NOMO-1 (cell line): ENCODE measurements around the gene RAPGEF5.

Source experiments
- DNase-seq, 2 experiments: peaks; one replicate each; lab custom pipeline; 2025; ENCODE audit not compliant: unreplicated experiment in 2 of 2; lab: John Stamatoyannopoulos, UW

The RAPGEF5 gene

DNA sequence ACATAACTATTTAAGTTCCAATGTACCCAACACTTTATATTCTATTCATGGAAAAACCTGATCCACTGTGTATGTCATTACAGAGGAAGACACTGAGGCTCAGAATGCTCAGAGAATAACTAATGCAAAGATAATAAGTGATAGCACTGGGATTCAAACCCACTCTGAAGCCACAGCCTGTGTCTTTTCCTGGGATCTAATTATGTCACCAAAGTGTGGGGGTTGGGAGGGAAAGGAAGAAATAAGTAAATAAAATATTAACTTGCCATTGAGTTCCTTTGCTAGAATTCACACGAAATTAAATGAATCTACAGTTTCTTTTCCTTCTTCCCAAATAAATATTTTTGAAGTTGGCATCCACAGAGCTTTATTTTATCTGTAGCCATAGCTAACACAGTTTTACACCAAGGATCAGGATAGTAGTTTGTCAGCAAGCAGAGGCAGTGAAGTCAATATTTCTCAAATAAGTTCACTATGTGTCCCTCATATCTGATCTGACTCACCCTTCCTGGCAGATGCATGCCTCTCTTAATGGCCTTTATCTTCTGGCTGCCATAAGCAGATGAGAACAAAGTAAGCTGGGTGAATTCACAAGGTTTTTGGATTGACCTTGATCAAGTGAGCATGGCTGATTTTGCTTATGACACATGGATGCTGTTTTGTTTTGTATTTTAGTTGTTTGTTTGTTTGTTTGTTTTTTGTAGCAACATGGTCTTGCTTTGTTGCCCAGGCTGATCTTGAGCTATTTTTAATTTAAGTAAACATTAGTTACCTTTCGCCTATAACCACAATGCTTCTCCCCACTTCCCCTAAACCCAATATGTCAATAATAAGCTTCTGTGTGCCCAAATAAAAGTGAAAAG, 6.3 kb downstream of the RAPGEF5 start:
- DNase-seq = no peak

DNA sequence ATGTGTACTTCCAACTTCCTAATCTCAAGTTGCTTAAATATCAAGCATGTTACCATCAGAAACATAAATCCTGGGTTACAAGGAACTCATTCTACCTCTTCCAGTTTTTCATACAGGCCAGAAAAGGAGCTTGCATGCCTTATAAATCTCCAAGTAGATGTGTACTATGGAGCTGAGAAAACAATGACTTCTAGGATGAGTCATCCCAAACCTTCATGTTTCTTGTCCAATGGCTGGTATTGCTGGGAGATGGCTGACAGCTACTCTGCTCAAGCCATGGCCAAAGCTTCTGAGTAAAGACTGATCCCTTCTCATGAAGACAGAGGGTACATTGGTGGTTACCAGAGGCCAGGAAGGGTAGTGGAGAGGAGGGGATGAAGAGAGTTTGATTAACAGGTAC, 8.6 kb downstream of the RAPGEF5 start:
- DNase-seq = no peak

DNA sequence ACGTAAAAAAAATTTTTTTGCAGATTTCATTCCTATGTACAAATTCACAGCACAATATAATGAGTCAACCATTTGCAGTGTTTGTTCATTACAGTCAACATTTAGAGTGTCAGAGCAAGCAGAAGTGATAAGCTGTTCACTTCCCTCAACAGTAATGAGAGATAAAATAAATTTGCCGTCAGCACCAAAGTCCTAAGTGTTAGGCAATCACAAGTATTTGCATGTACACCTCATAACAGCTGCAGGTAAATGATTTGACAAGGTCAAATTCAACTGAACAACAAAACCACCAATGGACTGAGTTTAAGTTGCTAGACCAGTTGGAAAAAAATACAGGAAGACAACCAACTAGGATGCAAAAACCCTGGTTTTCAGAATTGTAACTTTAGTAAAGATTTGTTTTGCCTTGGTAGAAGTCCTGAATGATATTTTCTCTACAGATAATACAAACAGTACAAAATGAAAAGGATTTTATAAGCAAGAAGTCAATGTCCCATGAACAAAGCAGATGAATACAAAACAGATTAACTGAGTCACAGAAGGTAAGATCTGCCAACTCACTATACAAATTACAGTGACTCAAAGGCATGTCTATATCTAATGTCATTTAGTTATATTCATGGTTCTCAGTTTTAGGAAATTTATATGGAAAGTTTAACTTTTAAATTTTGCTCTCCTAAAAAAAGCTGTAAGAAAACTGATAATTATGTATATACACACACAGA, 10.4 kb downstream of the RAPGEF5 start:
- no peak for DNase-seq

DNA sequence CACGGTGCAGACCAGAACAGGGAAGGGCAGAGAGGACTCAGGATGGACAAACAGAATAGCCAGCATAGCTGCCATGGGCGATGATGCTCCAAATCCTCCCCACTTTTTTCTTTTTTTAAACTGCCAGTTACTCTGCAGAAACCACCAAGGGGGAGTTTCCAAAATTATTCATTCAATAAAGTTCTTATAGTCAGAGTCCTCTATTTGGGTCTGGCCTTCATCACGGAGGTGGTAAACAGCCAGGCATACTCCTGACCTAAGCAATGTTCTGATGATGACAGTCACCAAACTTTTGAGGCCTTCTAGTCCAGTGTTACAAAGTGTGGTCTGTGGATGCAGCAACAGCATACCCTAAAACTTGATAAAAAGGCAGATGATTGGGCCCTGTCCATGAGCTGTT, 12.3 kb downstream of the RAPGEF5 start:
- DNase-seq = no peak

DNA sequence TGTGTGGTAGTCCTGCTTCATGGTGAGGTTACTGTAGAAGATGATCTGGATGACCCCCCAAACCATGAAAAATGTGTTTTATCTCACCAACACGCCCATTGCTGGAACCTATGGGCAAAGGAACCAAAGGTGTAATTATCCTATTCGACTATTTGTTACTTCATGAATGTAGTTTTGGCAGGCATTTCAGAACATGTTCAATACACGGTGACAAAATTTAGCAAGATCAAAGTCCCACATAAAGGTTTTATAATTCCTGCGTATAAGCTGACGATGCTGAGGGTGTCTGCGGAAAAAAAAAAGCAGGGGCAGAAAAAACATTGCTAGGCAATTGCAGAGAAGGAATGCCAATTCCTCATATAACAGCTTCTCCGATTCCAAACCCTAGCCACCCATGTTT, 13.3 kb downstream of the RAPGEF5 start:
- no peak for DNase-seq

DNA sequence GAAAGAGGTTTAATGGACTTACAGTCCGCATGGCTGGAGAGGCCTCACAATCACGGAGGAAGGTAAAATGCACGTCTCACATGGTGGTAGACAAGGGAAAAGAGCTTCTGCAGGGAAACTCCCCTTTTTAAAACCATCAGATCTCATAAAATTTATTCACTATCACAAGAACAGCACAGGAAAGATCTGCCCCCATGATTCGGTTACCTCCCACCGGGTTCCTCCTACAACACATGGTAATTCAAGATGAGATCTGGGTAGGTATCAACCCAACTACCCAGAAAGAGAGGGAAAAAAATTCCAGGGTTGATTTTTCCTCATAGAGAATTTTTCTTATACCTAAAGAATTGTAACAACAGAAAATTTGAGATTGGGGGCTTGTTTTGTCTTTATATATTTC, 13.9 kb downstream of the RAPGEF5 start:
- DNase-seq = no peak

DNA sequence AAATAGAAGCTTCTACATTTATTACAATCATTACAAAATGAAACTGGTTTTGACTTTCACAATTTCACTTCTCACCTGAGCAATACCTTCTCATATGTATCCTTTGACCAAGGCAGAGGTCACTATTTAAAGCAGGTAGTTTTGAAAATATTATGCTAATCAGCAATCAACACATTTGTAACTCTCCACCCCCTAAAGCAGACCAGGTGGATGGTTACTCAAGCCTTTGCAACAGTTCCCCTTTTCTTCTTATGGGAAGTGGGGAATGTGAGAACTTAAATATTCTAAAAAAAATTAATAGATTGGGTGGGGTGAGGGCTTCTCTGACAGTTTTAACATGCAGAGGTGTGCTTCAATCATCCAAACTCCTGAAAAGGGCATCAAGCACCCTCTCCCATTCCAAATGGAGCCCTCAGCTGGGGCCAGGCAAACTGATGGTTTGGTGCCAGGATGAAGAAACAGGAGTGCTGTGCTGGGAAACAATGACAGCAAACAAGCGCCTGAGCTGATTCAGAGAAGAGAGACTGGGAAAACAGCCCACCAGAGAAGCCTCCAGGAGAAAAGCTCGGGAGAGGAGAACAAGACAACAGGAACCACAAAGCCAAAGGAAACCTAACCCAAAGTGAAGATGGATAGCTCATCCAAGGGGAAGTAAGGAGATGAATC, 17.1 kb downstream of the RAPGEF5 start:
- DNase-seq = no peak

DNA sequence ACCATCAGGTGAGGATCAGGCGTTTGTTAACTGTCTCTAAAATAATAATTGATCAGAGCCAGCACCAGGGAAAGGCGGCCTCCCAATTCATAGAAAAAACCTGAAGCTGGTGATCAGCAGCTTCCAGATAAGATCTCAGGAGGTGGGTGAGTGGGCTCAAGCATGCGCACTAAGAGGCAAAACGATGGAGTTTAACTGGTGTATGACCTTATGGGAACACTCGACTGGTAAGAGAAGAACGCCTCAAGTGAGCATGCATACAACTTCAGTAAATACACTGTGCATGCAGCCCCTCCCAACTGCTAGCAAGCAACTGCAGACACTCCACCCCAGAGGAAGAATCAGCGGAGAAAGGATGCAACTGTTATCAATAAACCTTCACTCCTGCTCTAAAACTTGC, 18.1 kb downstream of the RAPGEF5 start:
- DNase-seq = no peak

DNA sequence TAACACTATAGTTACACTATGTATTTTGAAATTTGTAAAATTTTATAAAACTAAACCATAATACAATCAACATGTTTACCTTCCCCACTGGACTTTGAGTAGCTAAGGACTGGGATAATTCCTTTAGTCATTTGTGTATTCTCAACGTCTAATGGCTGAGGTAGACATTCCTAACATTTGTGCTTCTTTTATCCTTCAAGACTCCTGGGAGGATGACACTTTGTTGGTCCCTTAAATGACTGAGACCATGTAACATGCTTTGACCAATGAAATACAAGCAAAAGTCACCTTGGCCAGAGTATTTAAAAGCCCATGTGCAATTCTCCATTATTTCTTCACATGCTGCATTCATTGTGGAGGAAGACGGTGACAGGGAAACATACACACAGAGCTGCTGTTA, 18.5 kb downstream of the RAPGEF5 start:
- DNase-seq = no peak

DNA sequence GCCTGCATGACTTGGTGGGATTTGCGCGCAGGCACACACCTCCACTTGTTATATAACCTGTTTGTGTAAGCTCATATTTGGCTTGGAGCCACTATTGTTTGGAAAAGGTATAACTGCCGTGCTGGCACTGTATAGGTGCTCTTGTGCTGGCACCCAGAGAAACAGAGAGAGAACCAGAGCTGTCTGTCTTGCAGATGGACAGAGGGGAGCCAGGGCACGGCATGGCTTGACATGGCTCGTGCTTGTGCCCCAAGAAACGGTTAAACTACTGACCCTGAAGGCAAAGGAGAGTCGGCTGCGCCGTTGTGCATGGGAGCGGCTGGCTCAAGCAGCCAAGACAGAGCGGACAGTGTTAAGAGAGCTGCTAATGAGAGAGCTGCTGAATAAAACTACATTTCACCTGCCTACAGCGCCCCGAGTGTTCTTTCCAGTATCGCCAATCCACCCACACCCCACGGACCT, 23.2 kb downstream of the RAPGEF5 start:
- no peak for DNase-seq

DNA sequence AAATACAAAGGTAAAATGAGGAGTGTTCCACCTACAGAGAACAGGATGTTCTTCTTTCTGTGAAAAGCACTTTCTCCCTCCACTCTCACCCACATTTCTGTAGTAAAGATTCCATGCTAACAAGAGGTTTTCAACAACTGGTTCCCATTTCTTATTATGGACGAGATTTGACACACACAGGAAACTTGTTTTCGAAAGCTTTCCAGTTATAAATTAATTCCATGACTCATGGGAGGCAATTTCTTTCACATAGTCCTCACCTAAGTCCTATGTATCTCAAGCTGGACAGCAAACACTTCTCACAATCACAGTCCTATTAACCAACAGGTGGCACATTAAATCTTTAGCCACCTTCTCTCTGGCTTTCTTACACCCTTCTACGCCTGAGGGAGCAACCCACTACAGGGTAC, 24.5 kb downstream of the RAPGEF5 start:
- no peak for DNase-seq

DNA sequence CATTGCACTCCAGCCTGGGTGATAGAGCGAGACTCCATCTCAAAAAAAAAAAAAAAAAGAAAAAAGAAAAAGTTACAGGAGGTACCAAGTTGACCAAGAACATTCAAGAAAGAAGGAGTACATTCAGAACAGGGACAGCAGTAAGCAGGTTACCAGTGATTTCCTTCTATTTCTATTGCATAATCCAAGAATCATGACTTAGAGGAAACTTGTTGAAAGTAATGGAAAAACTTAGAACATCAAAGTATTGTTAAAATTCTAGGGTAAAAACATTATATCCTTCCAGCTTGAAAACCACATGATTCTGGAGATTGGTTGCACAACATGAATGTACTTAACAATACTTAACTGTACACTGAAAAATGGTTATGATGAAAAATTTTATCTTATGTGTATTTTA, 25.2 kb downstream of the RAPGEF5 start:
- no peak for DNase-seq

DNA sequence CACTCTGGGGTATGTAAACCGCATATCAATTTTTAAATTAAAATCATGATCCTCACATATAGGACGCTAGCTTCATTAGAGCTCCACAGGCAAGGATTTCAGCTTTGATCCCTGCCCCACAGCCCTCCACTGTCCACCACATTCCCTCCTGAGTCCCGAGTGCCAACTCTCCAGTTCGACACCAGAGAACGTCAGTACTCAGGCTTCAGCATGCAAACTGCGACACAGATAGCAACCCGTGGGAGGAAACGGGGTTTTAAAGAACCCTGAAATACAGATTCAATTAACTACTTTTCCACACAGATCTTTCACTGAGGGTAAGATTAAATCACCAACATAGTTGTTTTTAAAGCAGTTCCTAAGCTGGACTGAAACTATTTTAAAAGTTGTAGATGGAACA, 26.1 kb downstream of the RAPGEF5 start:
- DNase-seq = no peak

DNA sequence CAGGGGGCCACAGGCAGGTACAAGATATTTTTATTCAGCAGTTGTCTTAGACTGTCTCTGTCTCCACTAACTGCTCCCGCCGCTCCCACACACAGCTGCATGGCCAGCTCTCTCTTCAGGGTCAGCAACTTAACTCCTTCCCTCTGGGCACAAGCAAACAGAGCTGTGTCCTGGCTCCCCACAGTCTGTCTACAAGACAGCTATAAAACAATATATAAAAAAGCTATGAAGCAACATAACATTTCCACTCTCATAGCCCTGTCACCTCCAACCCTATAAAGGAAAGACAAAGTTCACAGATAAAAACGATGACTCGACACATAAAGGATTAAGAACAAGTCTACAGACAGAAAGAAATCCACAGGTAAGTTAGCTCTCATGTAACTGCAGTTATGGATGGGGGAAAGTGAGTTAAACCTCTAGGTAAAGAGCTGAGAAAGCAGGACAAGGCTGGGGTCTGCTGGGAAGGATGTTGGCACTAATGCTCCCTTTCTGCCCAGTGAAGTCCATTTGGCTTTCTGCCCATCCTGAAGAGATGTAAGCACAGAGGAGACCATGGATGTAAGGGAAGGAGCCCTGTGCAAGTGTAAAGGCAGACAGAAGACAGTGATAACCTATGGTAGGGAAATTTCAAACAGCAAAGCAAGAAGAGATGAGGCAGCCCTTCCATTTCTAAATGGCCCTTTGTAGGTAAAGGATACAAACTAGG, 27.0 kb downstream of the RAPGEF5 start:
- DNase-seq = no peak

DNA sequence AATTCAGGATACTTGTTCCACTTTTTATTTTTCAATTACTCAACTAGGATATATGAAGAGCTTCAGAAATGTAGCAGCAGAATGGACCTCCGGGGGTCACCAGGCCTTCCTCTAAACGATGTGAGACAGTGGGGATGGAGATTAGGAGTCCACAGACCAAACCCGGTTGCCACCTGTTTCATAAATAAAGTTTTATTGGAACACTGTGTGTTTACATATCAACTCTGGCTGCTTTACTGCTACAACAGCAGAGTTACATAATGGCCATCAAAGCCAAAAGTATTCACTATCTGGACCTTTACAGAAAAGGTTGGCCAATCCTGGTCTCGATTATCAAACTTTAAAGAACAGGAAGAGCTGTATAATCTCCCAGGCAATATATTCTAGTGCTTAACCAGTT, 30.8 kb downstream of the RAPGEF5 start:
- DNase-seq = no peak

DNA sequence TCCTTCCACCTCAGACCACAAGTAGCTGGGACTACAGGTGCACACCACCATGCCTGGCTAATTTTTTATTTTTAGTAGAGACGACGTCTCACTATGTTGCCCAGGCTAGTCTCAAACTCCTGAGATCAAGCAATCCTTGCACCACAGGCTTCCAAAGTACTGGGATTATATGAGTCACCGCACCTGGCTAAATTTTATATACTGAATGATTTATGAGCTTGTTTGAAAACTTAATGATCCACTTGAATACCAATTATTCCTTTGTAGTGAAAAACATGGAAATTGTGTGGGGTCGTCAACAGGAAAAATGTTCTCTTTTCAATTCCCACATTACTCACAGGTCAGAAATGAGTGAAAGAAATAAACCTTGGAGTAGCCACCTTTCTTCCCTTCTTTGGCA, 31.3 kb downstream of the RAPGEF5 start:
- DNase-seq = no peak

DNA sequence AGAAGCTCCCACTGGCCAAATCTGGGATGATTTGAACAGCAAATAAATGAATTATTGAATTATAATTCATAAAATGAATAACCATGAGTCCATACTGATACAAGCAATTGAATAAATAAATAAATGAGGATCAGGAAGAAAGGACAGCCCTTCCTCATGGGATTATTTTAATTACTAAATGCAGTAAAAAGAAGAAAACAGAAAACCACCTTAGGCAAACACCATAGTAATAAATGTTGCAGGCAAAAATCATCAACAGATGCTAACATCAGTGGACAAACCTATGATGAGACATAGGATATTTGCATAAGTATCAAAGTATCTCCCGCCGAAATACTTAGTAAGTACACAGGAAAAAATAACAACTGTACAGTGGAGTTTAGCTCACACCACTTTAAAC, 33.2 kb downstream of the RAPGEF5 start:
- no peak for DNase-seq

DNA sequence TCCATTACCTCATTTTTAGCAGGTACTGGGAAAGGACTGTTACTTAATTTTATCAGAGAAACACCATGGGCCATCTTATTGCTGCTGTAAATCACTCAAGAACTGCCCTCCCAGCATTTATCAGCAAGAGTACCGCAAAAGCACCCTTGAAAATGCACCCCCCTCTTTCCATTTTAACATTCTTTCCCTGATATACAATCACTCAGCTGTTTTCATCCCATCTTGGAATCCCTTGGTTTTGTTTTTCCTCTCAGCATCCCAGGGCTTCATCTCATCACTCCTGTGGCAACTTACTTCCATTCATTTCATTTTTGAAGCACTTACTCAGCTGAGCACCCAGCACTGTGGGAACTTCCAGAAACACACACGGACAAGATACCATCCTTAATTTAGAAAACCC, 36.5 kb downstream of the RAPGEF5 start:
- no peak for DNase-seq

DNA sequence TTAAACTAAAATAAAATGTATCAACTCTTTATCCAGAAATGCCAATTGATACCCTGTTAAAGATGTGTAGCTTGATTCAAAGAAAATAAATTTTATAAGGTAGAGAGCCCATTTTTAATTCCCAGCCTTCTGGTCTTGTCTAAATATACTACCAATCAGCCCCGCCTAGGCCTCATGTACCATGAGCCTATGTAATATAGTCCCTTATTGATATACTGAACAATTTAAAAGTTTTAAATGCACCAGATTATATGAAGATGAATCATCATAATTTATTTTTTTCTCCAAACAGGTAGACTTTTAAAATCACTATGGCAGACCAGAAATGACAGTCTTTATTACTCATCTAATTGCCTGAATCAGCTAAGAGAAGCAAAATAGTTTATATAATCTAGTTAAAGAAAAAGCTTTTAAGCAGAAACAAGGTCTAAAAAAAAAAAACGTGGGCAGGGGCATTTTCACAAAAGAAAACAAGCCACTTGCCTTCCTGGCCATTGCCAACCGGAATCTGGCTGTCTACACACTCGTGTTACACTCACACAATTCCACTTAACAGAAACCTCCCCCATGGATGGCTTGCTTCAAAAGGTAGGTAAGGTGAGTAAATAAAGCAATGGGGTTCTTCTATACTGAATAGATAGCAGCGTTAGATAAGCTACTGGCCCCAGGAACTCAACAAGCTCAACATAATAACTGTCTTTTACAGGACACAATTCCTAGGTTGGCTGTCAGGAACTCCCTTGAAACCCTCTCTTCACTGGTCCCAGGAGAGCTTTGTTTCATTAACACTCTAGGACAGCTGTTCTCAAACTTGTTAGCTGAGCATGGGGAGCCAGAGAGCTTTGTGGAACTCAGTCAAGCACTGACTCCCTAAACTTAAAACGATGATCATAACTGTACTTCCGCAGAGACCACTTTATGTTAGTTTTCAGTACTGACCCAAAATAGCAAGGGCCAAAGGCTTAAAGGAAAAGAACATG, 37.2 kb downstream of the RAPGEF5 start:
- DNase-seq = no peak

DNA sequence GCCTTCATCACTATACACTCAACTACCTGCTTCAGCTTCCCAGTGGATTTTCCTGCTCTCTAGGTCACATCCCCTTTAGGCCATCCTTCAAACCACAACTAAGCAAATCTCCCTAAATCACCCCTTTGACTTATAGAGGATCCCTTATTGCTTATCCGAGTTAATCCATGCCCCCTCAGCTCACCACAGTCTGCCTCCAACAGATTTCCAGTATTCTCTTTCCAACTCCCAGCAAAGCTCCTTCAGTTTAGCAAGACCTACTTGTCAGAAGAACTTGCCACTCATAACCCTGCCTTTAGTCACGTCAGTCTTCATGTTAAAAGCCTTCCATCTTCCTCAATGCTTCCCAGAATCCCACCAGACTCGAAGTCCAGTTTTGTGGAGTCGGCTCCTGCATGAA, 38.6 kb downstream of the RAPGEF5 start:
- DNase-seq = no peak
